PC-9 (cell line): ENCODE data around the gene PLEKHJ1. TPM values are rescaled to one million over a fixed set of nuclear protein-coding genes. Genes with fewer than 3 reads are reported as not detected.
A peak's percentile ranks its signal among the peaks of the same experiment; 100 is the strongest.

Experiments
- BruUV-seq: library from RNA; stranded (reverse); fragments of 400-500 nt; replicated peaks from 2 replicates; lab custom pipeline; 2021; lab: Mats Ljungman, UMichigan
- CTCF ChIA-PET: fragments of 300-600 bp; sonication (Branson Sonifier 250); formaldehyde crosslinking; loops from one replicate; lab custom pipeline; 2022; ENCODE audit warnings: antibody characterized with exemption; lab: Charles Lee
- POLR2A ChIA-PET: fragments of 300-600 bp; sonication (Branson Sonifier 250); formaldehyde crosslinking; loops from one replicate; lab custom pipeline; 2022; ENCODE audit warnings: antibody characterized with exemption; ENCODE audit not compliant: unreplicated experiment; lab: Charles Lee
- DNase-seq, 2 experiments: peaks; one replicate each; pipeline versions ENCODE4 v3.0.0 to v3.0.0-alpha.2; 2015 to 2022; ENCODE audit warnings: mixed read lengths in 1 of 2
- H2AFZ ChIP-seq: fragments of 200-600 bp; sonication (generic); 2 replicates; pipeline ENCODE4 v1.8.1; 2017; ENCODE audit warnings: antibody characterized with exemption
- H3F3A ChIP-seq: fragments of 200-600 bp; sonication (generic); 2 replicates; pipeline ENCODE4 v1.8.1; 2017; ENCODE audit warnings: antibody characterized with exemption, mild to moderate bottlenecking, low read depth; ENCODE audit not compliant: insufficient read depth
- H3K27ac ChIP-seq: fragments of 200-600 bp; sonication (generic); 2 replicates; pipeline ENCODE4 v1.6.1; 2016; ENCODE audit warnings: mixed run types
- H3K27me3 ChIP-seq: fragments of 200-600 bp; sonication (generic); 2 replicates; pipeline ENCODE4 v1.6.1; 2016; ENCODE audit warnings: low read depth, mixed run types; ENCODE audit not compliant: insufficient read depth
- H3K36me3 ChIP-seq: fragments of 200-600 bp; sonication (generic); 2 replicates; pipeline ENCODE4 v1.6.1; 2016; ENCODE audit warnings: low read depth, mixed run types
- H3K4me1 ChIP-seq: fragments of 200-600 bp; sonication (generic); replicated peaks from 2 replicates; pipeline ENCODE4 v1.6.1; 2016; ENCODE audit warnings: mixed run types; ENCODE audit not compliant: insufficient read depth
- H3K4me2 ChIP-seq: fragments of 200-600 bp; sonication (generic); 2 replicates; pipeline ENCODE4 v1.6.1; 2017; ENCODE audit warnings: mixed run types
- H3K4me3 ChIP-seq: fragments of 200-600 bp; sonication (generic); 2 replicates; pipeline ENCODE4 v1.6.1; 2016; ENCODE audit warnings: mixed run types
- H3K79me2 ChIP-seq: fragments of 200-600 bp; sonication (generic); 2 replicates; pipeline ENCODE4 v1.6.1; 2017; ENCODE audit warnings: low read depth, mixed run types
- H3K9me2 ChIP-seq: fragments of 200-600 bp; sonication (generic); 2 replicates; pipeline ENCODE4 v1.8.1; 2017; ENCODE audit warnings: mild to moderate bottlenecking; ENCODE audit not compliant: insufficient read depth
- H3K9me3 ChIP-seq: fragments of 200-600 bp; sonication (generic); 2 replicates; pipeline ENCODE4 v1.8.1; 2016; ENCODE audit warnings: low read depth; ENCODE audit not compliant: insufficient read depth
- H4K20me1 ChIP-seq: fragments of 200-600 bp; sonication (generic); 2 replicates; pipeline ENCODE4 v1.8.1; 2017; ENCODE audit not compliant: insufficient read depth
- EZH2 ChIP-seq: fragments of 200-600 bp; sonication (generic); IDR thresholded peaks from 2 replicates; pipeline ENCODE4 v1.8.0; 2017; ENCODE audit warnings: antibody characterized with exemption, low read depth
- intact Hi-C: fragments of 100-400 bp; cut with micrococcal nuclease; formaldehyde crosslinking; loops from one replicate; pipeline ENCODE4 v1.10.0; 2022; ENCODE audit not compliant: unreplicated experiment
- total RNA-seq: library from RNA; stranded (reverse); gene quantifications from 2 replicates; pipeline ENCODE4 v1.2.3, GENCODE V29; 2021
- TF ChIP-seq, protein P1 (sequence below): fragments of 200-600 bp; sonication (generic); conservative IDR thresholded peaks from 2 replicates; pipeline ENCODE4 v1.6.1; 2017; ENCODE audit warnings: mixed run types, antibody characterized with exemption, mild to moderate bottlenecking, moderate library complexity

The PLEKHJ1 gene
- total RNA-seq, 1 experiment from 2014 or later: 38.6 TPM

DNA sequence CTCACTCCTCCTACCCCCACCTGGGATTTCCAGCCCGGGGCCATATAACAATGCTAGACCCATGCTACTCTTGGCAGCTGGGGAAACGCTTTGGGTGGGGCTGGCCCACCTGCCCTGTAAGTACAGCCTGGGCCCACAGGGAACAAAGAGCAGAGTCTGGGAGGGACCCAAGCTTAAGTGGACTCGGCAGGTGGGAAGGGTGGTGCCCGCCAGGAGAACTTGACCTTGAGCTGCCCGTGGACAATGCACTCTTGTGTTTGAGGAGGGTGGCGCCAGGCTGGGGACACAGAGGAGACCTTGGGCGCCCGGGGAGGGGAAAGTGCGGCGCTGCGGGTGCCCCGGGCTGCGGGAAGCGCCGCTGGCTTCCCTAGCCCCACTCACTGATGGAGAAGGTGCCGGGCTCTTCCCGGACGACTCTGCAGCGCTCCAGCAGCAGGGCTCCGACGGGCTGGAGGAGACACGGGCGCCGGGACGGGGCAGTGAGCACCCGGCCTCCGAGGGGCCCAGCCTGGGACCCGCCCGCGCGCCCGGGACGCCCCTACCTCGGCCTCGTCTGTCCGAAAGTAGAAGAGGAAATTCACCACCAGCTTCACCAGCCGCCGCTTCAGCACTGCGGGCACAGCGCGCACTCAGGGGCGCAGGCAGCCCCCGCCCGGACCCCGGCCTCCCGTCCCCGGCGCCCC is 607 bp downstream of the PLEKHJ1 start:
- CTCF ChIA-PET: interaction anchor here (0.6 kb wide), 1 partner anchor 79 kb away, joined by 4 read pairs; no protein-coding TSS in a partner anchor
- no TSS peak for BruUV-seq
- peak in 1 of 2 experiments; percentile 9 for DNase-seq
- Histone ChIP-seq H2AFZ (peak overlapping the region; percentile 67; the same call in 1 of the 2 replicates), H3K36me3 (no peaks in the 10 kb centered on the region), H3K4me3 (peak overlapping the region; percentile 82), H3K27me3 (no peaks in the 10 kb centered on the region), H3K9me3 (no peaks in the 10 kb centered on the region), H3K27ac (no peak overlapping the region), H3K4me2 (peak overlapping the region; percentile 93), H3K79me2 (peaks cover 62% of the 10 kb centered on the region), H4K20me1 (peaks cover 33% of the 10 kb centered on the region), H3F3A (peaks cover 9% of the 10 kb centered on the region; the same call in 1 of the 2 replicates), H3K4me1 (peaks cover 15% of the 10 kb centered on the region), H3K9me2 (no peaks in the 10 kb centered on the region)
- TF ChIP-seq, protein P1, sequence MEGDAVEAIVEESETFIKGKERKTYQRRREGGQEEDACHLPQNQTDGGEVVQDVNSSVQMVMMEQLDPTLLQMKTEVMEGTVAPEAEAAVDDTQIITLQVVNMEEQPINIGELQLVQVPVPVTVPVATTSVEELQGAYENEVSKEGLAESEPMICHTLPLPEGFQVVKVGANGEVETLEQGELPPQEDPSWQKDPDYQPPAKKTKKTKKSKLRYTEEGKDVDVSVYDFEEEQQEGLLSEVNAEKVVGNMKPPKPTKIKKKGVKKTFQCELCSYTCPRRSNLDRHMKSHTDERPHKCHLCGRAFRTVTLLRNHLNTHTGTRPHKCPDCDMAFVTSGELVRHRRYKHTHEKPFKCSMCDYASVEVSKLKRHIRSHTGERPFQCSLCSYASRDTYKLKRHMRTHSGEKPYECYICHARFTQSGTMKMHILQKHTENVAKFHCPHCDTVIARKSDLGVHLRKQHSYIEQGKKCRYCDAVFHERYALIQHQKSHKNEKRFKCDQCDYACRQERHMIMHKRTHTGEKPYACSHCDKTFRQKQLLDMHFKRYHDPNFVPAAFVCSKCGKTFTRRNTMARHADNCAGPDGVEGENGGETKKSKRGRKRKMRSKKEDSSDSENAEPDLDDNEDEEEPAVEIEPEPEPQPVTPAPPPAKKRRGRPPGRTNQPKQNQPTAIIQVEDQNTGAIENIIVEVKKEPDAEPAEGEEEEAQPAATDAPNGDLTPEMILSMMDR: no peak
- no peak for TF ChIP-seq EZH2
- POLR2A ChIA-PET: interaction anchor here (0.6 to 0.7 kb wide), 2 partner anchors 85 to 240 kb away, joined by 3 to 4 read pairs; partner anchors contain the start of gene GADD45B
- intact Hi-C loops: loop anchor here (1.0 to 10.0 kb wide), 3 partner anchors 79 to 229 kb away; no protein-coding TSS in a partner anchor

DNA sequence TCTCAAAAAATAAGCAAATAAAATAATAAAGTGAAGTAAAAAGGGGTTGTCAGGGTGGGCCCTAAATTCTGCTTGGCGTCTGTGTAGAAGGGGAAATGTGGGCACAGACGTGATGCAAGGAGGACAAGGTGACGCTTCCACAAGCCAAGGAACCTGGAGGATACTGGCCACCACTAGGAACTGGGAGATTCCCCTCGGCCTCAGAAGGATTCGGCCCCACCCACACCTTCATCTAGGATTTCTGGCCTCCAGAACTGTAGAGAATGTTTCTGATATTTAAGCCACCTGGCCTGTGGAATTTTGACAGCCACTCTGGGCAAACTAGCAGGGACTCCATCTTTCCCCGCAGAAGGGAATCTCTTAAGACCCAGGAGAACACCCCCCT is 1.1 kb downstream of the PLEKHJ1 start:
- no peaks in the 10 kb centered on the region for H3K9me3 ChIP-seq
- H3K27ac ChIP-seq: no peak overlapping the region
- intact Hi-C loops: loop anchor here (10.0 kb wide), 1 partner anchor 230 kb away; no protein-coding TSS in a partner anchor
- DNase-seq: peak in 1 of 2 experiments; percentile 11
- H3K4me1 ChIP-seq: peaks cover 15% of the 10 kb centered on the region
- BruUV-seq: no TSS peak
- CTCF ChIA-PET: interaction anchor here (0.6 kb wide), 1 partner anchor 79 kb away, joined by 4 read pairs; no protein-coding TSS in a partner anchor
- H4K20me1 ChIP-seq: peaks cover 28% of the 10 kb centered on the region
- peaks cover 57% of the 10 kb centered on the region for H3K79me2 ChIP-seq
- no peaks in the 10 kb centered on the region for H3K9me2 ChIP-seq
- POLR2A ChIA-PET: no interaction called here
- H3K4me2 ChIP-seq: peak overlapping the region; percentile 93
- no peaks in the 10 kb centered on the region for H3K36me3 ChIP-seq
- peaks cover 9% of the 10 kb centered on the region; the same call in 1 of the 2 replicates for H3F3A ChIP-seq
- peak overlapping the region; percentile 82 for H3K4me3 ChIP-seq
- TF ChIP-seq, protein P1: no peak
- TF ChIP-seq EZH2: no peak
- H3K27me3 ChIP-seq: no peaks in the 10 kb centered on the region
- H2AFZ ChIP-seq: no peak overlapping the region

DNA sequence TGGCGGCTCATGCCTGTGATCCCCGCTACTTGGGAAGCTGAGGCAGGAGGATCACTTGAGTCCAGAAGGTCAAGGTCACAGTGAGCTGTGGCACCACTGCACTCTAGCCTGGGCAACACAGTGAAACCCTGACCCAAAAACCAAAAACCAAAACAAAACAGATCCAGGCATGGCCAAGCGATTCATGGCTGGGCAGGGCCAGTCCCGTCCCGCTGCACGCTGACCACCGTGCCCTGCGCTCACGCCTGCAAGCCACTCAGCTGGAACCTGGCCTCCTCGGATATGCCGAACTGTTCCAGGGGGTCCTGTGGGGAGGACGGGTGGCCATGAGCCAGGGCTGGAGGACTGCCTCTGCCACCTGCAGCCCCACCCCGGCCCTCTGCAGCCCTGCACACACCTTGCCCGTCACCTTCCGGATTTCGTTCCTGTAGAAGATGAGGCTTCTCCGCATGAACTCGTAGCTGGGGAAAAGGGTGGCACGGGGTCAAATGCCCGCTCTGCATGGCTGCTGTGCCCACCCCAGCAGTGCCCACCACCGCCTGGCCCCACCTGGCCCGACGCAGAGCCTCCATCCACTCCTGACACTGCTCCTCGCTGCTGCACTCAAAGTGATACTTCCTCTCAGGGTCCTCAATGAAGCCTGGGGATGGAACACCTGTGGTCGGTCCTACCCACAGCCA is 2.4 kb downstream of the PLEKHJ1 start:
- Histone ChIP-seq H3K4me3 (no peak overlapping the region), H3K9me2 (no peaks in the 10 kb centered on the region), H3K79me2 (peaks cover 45% of the 10 kb centered on the region), H2AFZ (no peak overlapping the region), H3K27me3 (no peaks in the 10 kb centered on the region), H3F3A (peaks cover 8% of the 10 kb centered on the region; the same call in 1 of the 2 replicates), H4K20me1 (peaks cover 15% of the 10 kb centered on the region), H3K36me3 (no peaks in the 10 kb centered on the region), H3K27ac (no peak overlapping the region), H3K4me2 (no peak overlapping the region), H3K4me1 (peaks cover 13% of the 10 kb centered on the region), H3K9me3 (no peaks in the 10 kb centered on the region)
- POLR2A ChIA-PET: no interaction called here
- intact Hi-C loops: loop anchor here (10.0 kb wide), 1 partner anchor 231 kb away; no protein-coding TSS in a partner anchor
- no TSS peak for BruUV-seq
- CTCF ChIA-PET: interaction anchor here (0.7 kb wide), 1 partner anchor 1395 kb away, joined by 3 read pairs; no protein-coding TSS in a partner anchor
- DNase-seq: no peak
- TF ChIP-seq, protein P1: no peak
- TF ChIP-seq EZH2: no peak
